Measurements from ENCODE around the gene RPS10.

- no peak for TF ChIP-seq CTCF (IDR thresholded peaks at IDR 0.05; ENCODE audit: borderline replicate concordance, extremely low read depth, low read length, poor library complexity, severe bottlenecking)
- no peak for TF ChIP-seq EZH2 (IDR thresholded peaks at IDR 0.05; ENCODE audit: borderline replicate concordance, low read depth, low read length, severe bottlenecking)
Observed at GRCh38 chr6:34451192-34451591, 25.3 kb upstream of the RPS10 start.
